GM12872 (cell line): ENCODE results near the gene SLC30A7.

ENCODE experiments used
- CTCF ChIP-seq: IDR thresholded peaks from 3 replicates; pipeline ENCODE4 v1.5.1; 2011; ENCODE audit warnings: low read depth, mild to moderate bottlenecking, low read length, moderate library complexity; ENCODE audit not compliant: insufficient read depth

Gene SLC30A7

GRCh38 chr1:101004061-101004460 lies 108.2 kb downstream of the SLC30A7 start:
- no peak for TF ChIP-seq CTCF

GRCh38 chr1:101004670-101005069 lies 108.8 kb downstream of the SLC30A7 start:
- no peak for TF ChIP-seq CTCF

GRCh38 chr1:101005183-101005582 lies 109.3 kb downstream of the SLC30A7 start:
- no peak for TF ChIP-seq CTCF

- no peak for TF ChIP-seq CTCF
Measured at GRCh38 chr1:101005871-101006270, 110.0 kb downstream of the SLC30A7 start.

GRCh38 chr1:101006553-101006952 lies 110.7 kb downstream of the SLC30A7 start:
- TF ChIP-seq CTCF, result no peak

- no peak for TF ChIP-seq CTCF
Measured at GRCh38 chr1:101008229-101008834, 112.4 kb downstream of the SLC30A7 start.

- no peak for TF ChIP-seq CTCF
Measured at GRCh38 chr1:101013776-101014175, 117.9 kb downstream of the SLC30A7 start.

- TF ChIP-seq CTCF, result no peak
Measured at GRCh38 chr1:101017448-101017847, 121.6 kb downstream of the SLC30A7 start.
